ENCODE measurements around the gene PIGZ.

Gene PIGZ

GRCh38 chr3:196981657-196982056, 13.0 kb upstream of the PIGZ start:
- DNase-seq: no peak

- DNase-seq: no peak
Measured at GRCh38 chr3:196979545-196979944, 10.9 kb upstream of the PIGZ start.

GRCh38 chr3:196976941-196977340, 8.3 kb upstream of the PIGZ start:
- no peak for DNase-seq

GRCh38 chr3:196975349-196975748, 6.7 kb upstream of the PIGZ start:
- no peak for DNase-seq

- DNase-seq: no peak
Measured at GRCh38 chr3:196974661-196975060, 6.0 kb upstream of the PIGZ start.

GRCh38 chr3:196971094-196971698, 2.6 kb upstream of the PIGZ start:
- no peak for DNase-seq

- no peak for DNase-seq
Measured at GRCh38 chr3:196970547-196971093, 2.0 kb upstream of the PIGZ start.

- DNase-seq: peak; percentile 14
Measured at GRCh38 chr3:196969660-196970546, 1.3 kb upstream of the PIGZ start.

GRCh38 chr3:196969134-196969659, 564 bp upstream of the PIGZ start:
- DNase-seq: no peak

GRCh38 chr3:196967412-196968232, 1.0 kb downstream of the PIGZ start:
- no peak for DNase-seq

GRCh38 chr3:196966526-196967401, 1.9 kb downstream of the PIGZ start:
- DNase-seq: no peak

- DNase-seq: no peak
Measured at GRCh38 chr3:196965804-196966173, 2.8 kb downstream of the PIGZ start.

GRCh38 chr3:196965112-196965803, 3.4 kb downstream of the PIGZ start:
- DNase-seq: no peak

GRCh38 chr3:196963631-196963953, 5.0 kb downstream of the PIGZ start:
- DNase-seq: no peak

- DNase-seq: no peak
Measured at GRCh38 chr3:196962930-196963630, 5.6 kb downstream of the PIGZ start.

- DNase-seq: no peak
Measured at GRCh38 chr3:196962108-196962929, 6.3 kb downstream of the PIGZ start.

GRCh38 chr3:196954832-196955231, 13.8 kb downstream of the PIGZ start:
- DNase-seq: no peak

- no peak for DNase-seq
Measured at GRCh38 chr3:196951371-196951770, 17.3 kb downstream of the PIGZ start.

GRCh38 chr3:196949750-196950149, 18.9 kb downstream of the PIGZ start:
- DNase-seq: no peak

- peak; percentile 29 for DNase-seq
Measured at GRCh38 chr3:196949285-196949619, 19.4 kb downstream of the PIGZ start.
